HG02588 (cell line): ENCODE measurements around the gene TMEM163.

Experiments used
- ATAC-seq: cut with Tn5 transposase; IDR thresholded peaks from one replicate; pipeline ENCODE4 v1.9.1; 2021; ENCODE audit warnings: mild to moderate bottlenecking, moderate library complexity; ENCODE audit not compliant: unreplicated experiment

The TMEM163 gene

DNA sequence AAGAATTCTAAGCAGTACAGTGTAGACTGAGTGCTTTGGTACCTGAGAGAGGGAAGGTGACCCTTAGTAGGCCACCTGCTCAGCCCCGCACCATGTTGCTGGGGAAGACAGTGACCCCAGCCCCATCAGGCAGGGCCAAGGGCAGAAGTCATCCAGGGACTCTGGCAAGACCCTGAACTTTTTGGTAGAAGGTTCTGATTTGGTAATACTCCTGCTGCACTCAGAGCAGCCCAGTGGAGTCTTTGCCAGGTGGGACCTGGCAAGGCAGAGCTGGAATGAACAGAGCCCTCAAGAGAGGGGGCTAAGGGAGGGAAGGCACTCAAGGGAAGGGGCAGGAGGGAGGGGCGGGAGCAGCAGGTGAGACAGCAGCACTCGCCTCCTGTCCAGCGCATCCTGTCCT is 273.7 kb downstream of the TMEM163 start:
- no peak for ATAC-seq

DNA sequence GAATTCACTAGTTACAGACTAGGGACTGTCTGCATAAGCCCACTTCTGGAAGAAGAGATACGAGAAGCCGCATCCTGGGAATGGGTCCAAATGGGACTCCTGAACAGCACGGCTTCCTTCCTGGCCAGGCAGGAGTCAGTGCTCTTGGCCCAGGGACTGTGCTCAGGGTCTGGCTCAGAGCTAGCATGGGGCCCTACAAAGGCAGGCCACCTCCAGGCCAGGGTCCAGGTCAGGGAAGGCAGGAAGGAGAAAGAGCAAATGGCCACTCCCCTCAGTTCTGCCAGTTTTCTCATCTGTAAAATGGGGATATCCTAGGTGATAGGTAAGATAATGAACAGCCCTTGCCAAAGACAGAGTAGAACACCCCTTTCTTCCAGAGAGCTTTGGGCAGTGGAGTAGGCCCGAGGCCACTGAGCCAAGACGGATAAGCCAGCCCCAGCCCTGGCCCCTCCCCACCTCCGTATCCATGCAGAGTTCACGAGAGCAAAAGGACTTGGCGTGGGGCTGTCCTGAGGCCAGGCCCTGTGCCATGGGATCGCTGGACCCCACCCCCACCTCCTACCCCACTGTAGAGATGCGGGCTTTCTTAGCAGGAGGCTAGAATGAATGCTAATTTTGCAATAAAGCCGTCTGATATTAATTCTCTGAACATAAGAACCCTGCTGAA is 274.9 kb downstream of the TMEM163 start:
- ATAC-seq: no peak

DNA sequence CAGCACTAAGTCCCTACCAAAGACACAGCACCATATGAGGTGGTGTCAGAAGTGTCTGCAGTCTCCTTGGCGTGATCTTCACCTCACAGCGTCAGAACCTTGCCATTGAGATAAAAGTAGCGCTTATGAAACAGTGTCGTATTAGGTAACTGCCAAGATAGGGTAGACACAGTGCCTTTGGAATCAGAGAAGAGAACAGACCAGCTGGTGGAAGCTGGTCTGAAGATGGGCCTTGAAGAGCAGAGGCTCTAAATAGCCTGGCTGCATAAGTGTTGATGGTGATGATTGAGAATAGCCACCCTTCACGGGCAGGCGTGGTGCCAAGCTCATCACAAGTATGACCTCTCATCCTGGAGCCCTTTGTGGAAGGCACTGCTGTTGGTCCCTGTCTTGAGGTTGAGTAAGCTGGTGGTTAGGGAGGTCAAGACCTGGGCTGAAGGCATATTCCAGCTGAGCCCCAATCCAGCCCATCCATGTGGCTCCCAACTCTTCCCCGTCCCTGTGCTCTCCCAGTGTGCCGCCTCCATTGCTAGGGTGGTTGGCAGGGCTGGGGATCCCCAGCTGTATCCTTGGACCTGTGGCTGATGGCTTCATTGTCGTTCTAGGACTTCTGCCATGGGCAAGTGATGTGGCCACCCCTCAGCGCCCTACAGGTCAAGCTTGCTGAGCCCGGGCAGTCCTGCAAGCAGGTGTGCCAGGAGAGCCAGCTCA is 277.5 kb downstream of the TMEM163 start:
- ATAC-seq: no peak

DNA sequence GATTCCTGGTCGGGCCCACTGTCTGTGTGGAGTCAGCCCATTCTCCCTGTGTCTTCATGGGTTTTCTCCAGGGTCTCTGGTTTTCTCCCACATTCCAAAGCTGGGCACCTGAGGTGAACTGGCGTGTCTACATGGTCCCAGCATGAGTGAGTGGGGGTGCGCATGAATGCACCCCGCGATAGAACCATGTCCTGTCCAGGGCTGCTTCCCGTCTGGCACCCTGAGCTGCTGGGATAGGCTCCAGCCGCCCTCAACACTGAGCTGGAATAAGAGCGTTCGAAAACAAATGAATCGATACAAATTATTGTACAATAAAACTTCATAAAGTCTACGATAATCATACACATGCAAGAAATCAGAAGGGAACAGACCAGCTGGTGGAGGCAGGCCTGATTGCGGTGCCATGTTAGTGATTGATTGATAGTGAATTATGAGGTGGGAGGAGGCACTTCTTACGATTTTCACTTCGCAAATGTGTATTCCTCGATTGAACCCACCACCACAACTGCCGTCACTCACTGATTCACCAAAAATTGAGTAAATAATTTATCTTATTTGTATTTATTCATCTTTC is 278.4 kb downstream of the TMEM163 start:
- ATAC-seq: no peak

DNA sequence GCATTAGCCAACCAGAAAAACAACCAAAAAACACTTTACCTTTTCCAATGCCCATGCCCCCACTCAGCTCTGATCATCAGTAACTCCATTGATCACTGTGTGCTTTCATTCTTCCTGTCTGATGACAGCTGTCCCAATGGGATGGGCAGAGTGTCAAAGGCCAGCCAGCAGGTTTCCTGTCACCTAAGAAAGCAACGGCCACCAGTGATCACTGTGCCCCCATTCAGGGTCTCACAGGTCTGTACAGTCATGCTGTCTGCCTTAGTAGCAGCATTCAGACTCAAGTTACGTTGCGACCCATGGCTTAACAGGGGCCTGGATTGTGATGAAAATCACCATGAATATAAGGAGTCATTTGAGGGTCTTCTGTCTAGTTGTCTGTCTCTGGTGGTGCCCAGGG is 280.4 kb downstream of the TMEM163 start:
- no peak for ATAC-seq

DNA sequence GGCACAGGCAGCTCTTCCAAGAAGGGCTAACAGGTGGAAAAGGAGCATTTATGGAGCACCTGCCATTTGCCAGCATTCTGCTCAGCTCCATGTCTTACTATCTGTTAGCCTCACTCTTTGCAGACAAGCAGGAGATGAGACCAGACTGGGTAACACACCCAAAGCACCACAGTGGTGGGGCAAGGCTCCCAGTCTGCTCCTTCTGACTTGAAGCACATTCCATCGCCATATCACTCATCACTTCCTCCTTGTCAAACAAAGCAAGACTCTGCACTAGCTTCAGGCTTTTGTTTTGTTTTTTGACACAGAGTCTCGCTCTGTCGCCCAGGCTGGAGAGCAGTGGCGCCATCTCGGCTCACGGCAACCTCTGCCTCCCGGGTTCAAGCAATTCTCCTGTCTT is 282.1 kb downstream of the TMEM163 start:
- no peak for ATAC-seq

DNA sequence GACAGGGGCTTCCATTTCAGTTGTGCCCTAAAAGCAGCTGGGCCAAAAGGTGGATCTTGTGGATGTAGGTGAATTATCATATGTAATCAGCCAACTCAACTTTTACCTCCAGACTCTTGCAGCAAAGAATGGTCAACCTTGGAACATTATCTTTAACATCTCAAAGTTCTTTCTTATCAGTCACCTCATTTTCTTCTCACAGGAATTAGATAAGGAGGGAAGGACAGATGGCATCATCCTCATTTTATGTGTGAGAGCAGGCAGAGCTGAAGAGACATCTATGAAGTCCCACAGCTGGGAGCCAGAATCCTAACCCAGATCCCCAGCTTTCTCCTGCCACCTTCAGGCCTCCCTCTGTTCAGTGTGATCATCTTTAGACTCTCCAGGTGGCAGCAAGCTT is 282.9 kb downstream of the TMEM163 start:
- ATAC-seq: no peak

DNA sequence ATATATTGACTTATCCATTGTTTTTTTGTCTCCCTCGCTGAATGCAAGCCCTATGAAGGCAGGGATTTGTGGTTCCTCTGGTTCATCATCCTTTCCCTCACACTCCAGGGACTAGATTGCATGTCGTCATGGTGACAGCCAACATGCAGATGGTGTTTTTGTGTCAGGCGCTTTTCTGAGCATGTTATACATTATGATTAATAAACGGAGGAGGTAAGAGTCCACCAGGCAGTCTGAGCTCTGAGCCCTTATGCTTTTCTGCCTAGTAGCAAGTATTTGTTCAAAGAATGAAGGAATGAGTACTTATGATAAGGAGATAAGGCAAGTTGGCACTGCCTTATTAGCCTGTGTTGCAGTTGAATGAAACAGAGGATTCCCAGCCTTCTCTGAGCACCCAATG is 283.3 kb downstream of the TMEM163 start:
- ATAC-seq: no peak

DNA sequence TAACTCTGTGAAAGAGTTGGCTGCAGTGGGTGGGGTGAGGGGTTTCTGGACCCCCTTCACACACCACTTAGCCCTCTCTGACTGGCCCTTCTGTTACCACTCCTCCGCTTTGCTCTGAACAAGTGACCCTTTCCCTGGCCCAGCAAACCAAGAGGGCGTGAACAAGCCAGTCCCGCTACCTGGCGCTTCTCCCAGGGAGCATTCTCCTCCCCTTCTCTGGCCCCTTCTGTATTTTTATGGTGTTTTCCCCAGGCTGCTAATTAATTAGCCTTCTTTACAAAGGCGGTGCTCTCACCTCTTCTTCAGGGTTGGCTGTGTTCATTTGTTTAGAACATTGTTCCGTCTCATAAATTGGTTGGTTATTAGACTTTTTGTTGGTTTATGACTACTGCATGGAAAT is 284.8 kb downstream of the TMEM163 start:
- no peak for ATAC-seq

DNA sequence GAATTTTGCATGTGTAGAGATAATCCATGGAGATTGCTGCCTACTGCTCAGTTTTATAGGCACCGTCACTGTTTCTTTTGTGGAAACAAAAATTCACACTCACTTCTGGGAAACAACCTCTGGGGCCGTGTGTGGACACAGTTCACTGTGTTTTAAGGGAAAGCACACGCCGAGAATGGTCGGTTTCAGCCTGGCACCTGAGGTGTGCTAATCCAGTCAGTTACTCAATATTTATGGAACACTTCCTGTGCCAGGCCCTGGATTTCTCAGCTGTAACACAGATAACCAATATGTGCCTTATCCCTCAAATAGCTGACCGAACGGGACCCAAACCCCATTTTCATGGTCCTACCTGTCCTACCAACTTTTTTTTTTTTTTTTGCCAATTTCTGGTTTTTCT is 285.3 kb downstream of the TMEM163 start:
- ATAC-seq: no peak

DNA sequence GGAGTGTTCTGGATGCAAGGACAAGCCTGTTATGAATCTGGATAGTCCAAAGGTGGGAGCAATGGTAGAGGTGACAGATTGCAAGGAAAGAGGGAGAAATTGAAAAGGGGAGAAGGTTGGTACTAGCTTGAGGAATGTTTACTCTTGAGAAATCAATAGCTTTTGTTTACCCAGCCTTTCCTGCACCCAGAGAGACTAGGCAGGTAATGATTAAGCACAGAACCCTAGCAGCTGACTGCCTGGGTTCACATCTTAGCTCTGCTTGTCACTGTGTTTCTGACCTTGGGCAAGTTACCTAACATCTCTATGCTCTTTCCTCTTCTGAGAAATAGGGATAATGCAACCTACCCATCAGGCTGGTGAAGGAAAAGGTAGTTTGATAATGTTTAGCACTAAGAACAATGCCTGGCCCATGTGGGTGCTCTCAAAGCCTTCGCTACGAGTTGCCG is 286.3 kb downstream of the TMEM163 start:
- no peak for ATAC-seq

DNA sequence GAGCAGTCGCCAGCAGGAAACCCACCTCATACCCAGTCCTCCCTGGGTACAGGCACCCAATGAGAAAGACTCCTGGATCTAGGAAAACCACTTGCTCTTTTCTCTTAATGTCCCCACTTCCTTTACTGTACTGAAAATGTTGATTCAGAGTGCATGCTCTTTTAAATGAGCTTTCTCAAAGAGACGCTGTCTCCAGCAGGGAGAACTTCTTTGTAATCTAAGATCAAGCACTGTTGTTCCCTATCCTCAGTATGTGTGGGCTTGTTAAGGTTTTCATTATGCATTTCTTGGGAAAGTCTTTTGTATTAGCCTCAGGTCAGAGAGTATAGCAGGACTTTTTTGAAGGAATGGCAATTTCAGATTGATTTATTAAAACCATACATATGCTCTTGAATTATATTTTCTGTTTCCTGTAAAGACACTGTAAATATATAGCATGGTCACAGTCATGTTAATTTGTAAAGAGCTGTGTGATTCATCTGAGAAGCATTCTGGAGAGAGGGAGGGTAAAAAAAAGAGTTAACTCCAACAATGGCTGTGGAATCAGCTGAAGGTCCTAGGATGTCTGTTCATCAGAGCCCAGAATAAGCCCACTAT is 286.9 kb downstream of the TMEM163 start:
- no peak for ATAC-seq

DNA sequence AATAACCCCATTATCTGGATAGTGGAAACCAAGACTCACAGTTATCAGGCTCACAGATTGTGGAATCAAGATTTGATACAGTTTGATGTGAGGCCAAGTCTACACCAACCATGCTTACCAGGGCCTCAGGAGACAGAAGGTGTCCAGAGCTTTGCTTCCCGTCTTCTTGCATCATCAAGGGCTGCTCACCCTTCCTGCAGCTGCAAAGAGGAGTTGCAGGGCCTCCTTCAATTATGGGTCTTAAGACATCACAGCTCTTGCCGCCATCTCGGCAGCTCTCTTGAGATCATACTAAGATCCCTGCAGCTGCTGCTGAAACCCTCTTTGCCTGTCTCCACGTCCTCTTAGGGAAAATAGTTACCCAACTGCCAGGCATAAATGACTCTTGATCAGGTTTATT is 288.9 kb downstream of the TMEM163 start:
- ATAC-seq: no peak

DNA sequence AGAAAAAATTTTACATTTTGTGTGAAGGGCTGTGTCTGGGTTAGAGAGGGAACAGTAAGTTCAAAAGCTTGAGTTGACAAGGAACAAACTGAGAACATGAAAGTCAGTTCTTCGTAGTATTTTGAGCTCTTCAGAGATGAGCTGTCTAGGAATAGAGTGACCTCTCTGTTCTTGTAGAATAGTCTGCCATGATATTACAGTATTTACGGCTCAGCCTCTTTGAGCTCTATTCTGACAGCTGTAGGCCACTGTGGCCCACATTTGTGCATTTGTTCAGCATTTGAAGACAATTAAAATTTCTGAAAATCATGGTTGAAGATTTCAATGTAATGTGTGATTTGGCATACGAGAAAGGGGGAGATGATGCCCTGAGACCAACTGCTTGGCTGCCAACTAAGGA is 292.1 kb downstream of the TMEM163 start:
- no peak for ATAC-seq

DNA sequence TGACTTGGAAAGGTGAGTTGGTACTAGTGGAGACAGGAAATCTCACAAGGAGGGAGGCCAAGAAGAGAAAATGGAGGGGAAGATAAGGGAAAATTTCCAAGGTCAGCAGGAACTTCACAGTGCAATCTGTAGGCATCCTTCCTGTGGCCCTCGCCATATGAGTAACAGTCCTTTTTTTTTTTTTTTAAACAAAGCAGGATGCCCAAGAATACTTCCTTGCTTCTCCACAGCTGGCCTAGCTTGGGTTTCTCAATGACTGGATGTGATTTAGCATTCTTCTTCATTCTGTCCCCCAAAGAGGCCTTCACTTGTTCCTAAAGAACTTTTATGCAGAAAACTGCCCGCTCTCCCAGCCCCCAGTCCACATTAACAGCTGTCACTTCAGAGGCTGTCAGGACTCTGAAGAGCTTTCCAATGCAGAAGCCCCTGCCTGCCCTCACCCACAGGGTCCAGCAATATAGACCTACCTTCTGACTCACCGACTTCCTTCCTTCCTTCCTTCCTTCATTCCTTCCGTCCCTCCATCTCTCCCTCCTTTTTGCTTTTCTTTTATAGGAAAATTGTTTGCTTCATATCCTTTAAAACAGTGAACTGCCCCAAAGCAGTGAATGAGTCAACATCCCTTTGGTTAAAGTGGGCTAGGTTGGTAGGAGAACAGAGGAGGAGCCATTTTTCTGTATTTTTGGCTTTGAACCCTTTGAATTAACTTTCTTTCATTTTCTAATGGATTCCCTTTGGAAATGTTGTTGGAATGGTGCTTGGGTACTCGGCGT is 292.9 kb downstream of the TMEM163 start:
- ATAC-seq: no peak

DNA sequence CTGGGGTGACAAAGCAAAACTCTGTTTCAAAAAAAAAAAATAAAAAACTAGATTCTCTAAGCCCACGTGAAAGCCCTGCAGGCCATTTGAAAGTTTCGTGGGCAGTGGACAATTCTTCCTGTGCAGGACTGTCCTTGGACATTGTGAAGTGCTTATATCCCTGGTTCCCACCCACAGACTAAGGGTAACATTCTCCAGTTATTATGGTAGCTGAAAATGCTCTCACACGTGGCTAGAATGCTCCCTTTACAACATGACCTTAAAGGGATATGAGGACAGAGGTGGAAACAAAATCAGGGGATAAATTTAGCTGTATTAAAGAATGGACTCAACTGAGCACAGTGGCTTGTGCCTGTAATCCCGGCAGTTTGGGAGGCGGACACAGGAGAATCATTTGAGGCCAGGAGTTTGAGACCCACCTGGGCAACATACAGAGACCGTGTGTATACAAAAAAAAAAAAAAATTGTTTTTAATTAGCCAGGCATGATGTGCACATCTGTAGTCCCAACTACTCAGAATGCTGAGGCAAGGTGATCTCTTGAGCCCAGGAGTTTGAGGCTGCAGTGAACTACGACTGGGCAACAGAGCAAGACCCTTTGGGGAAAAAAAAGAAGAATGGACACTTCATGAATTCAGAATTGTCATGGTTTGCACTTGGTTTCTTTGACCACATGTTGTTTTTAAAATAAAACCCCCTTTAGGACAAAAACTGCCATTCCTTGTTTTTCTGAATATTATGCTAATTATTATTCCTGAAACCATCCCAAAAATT is 297.1 kb downstream of the TMEM163 start:
- ATAC-seq: no peak

DNA sequence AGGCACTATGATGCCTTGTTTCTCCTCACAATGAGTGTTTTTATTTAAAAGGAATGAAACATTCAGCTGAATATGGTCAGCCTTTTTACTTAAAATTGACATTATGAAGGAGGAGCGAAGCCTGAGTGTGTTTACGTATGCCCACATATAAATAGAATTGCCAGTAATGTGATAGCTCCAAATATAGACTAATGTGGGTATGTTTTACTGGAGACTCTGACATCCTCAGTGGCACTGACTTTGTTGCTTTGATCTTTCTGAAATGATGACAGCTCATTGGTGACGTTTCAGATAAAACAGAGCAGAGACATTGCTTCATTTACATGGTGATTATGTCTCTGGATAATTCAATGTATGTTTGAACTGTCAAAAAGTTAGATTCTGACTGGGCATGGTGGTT is 297.9 kb downstream of the TMEM163 start:
- no peak for ATAC-seq

DNA sequence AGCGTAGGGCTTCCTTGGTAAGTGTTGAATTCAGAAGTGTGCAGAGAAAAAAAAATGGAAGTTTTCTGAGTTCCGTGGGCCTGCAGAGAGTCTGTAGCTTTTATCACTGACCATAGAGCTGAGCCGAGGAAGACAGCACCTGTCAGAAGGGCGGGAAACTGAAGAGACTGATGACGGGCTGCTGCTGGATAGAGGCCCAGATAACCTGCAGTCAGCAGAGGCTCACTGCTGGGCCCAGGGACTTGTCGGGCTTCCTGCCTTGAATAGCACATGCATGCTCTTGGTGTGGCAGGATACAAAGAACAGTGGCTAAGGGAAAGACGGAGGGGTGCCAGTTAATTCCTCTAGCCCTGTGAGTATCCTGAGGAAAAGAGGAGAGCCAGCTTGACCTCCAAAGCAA is 298.5 kb downstream of the TMEM163 start:
- ATAC-seq: no peak

DNA sequence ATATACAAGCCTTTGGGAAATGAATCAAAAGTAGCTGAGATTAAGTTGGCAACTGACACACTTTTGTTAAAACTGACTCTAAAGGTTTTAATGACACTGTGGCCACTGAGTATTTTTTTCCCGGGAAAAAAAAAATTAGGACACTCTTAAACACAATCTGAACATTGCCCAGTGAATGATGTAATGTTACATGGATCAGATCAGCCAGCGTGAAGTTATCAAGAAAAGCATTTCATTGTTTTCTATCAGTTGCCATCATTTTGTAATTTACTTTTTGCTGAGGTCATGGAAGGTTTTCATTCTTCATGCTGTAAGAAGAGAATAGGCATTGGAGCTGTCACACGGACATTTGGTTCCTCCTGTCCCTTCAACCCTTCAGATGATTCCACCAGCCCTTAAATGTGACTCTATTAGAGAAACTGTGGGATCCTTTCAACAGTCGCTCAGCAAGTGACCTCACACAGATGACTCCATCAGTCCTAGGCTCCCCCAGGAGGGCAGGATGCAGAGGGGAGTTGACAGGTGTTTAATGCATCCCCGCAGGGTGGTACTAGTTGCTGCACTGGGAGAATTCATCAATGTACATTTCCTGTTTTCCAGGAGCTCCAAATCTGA is 300.7 kb downstream of the TMEM163 start:
- ATAC-seq: no peak

DNA sequence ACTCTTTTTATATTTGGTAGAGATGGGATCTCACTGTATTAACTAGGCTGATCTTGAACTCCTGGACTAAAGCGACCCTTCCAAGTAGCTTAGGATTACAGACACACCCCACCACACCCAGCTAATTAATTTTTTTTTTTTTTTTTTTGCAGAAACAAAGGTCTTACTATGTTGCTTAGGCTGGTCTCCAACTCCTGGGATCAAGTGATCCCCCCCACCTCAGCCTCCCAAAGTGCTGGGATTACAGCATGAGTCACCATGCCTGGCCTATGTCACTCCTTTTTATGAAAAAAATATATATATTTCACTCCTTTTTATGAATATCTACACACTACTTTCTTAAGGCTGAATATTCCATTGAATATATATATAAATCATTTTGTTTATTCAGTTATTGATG is 302.2 kb downstream of the TMEM163 start:
- ATAC-seq: no peak
